A549 (cell line): ENCODE results near the gene PSMG1. TPM values are rescaled to one million over a fixed set of nuclear protein-coding genes. Genes with fewer than 3 reads are reported as not detected.

Experiments used
- ATAC-seq, 2 experiments: fragments of 200-7000 bp in 1 of 2; fragments of >200 bp in 1 of 2; cut with Nextera tagmentation in 1 of 2; cut with Tn5 transposase in 1 of 2; 3 replicates each; pipeline versions ENCODE4 v1.8.0 to v1.9.1; 2018 to 2020; ENCODE audit warnings: mild to moderate bottlenecking in 1 of 2, moderate library complexity in 1 of 2
- CTCF ChIA-PET: fragments of 300-600 bp; sonication (Branson Sonifier 250); formaldehyde crosslinking; extraction: SDS; loops from one replicate; lab custom pipeline; 2021; ENCODE audit warnings: antibody characterized with exemption, inconsistent platforms; lab: Yijun Ruan, JAX
- POLR2A ChIA-PET: fragments of 350-600 bp; formaldehyde crosslinking; extraction: SDS; loops from one replicate; lab custom pipeline; 2021; ENCODE audit warnings: antibody characterized with exemption, inconsistent platforms; lab: Yijun Ruan, JAX
- DNase-seq, 2 experiments: peaks; one replicate each; pipeline versions ENCODE4 v3.0.0 to v3.0.0-alpha.2; 2011 to 2016; ENCODE audit warnings: low read depth in 1 of 2, low spot score in 1 of 2
- FAIRE-seq: peaks from 2 replicates; lab custom pipeline; 2011; peaks lifted over from hg19 to GRCh38; lab: Jason Lieb, UNC
- H3K27ac ChIP-seq, 2 experiments: fragments of >200 bp; sonication (Bioruptor Twin); formaldehyde crosslinking; 3 replicates each; pipeline ENCODE4 v1.5.1; 2016 to 2017
- H3K4me1 ChIP-seq: fragments of >200 bp; sonication (Bioruptor Twin); formaldehyde crosslinking; 3 replicates; pipeline ENCODE4 v1.6.1; 2016
- H3K4me2 ChIP-seq: fragments of >200 bp; sonication (Bioruptor Twin); formaldehyde crosslinking; 3 replicates; pipeline ENCODE4 v1.6.1; 2016
- H3K4me3 ChIP-seq: fragments of >200 bp; sonication (Bioruptor Twin); formaldehyde crosslinking; 3 replicates; pipeline ENCODE4 v1.5.1; 2016
- H3K9me3 ChIP-seq: fragments of >200 bp; sonication (Bioruptor Twin); formaldehyde crosslinking; 3 replicates; pipeline ENCODE4 v1.6.1; 2016
- BHLHE40 ChIP-seq: IDR thresholded peaks from 2 replicates; pipeline ENCODE4 v1.6.1; 2012; ENCODE audit warnings: low read depth, low read length, inconsistent platforms
- CBX2 ChIP-seq: fragments of 200-600 bp; sonication (generic); IDR thresholded peaks from 2 replicates; pipeline ENCODE4 v1.6.1; 2016; ENCODE audit warnings: low read depth, mild to moderate bottlenecking, borderline replicate concordance
- CHD2 ChIP-seq: fragments of 150-350 bp; IDR thresholded peaks from 2 replicates; pipeline ENCODE4 v1.6.1; 2014; ENCODE audit warnings: low read length; ENCODE audit not compliant: partially characterized antibody
- EHMT2 ChIP-seq: fragments of 200-600 bp; sonication (generic); IDR thresholded peaks from 2 replicates; pipeline ENCODE4 v1.6.1; 2016; ENCODE audit warnings: antibody characterized with exemption, low read depth, mild to moderate bottlenecking, moderate library complexity
- EP300 ChIP-seq, 2 experiments: fragments of >200 bp; sonication (Bioruptor Twin); formaldehyde crosslinking; IDR thresholded peaks; 2 replicates in 1 of 2; 3 replicates in 1 of 2; pipeline ENCODE4 v1.6.1; 2016 to 2017
- ESRRA ChIP-seq: fragments of 150-350 bp; IDR thresholded peaks from 2 replicates; pipeline ENCODE4 v1.6.1; 2014; ENCODE audit warnings: mild to moderate bottlenecking, low read length, borderline replicate concordance
- FOSL2 ChIP-seq, 2 experiments: fragments of 450-650 bp in 1 of 2; fragments of >200 bp in 1 of 2; sonication (Bioruptor Twin) in 1 of 2; formaldehyde crosslinking; IDR thresholded peaks; 2 replicates each; pipeline versions ENCODE4 v1.5.0 to v1.6.1; 2016 to 2020; ENCODE audit warnings: mild to moderate bottlenecking in 1 of 2, moderate library complexity in 1 of 2
- GATA3 ChIP-seq: IDR thresholded peaks from 2 replicates; pipeline ENCODE4 v1.6.1; 2012; ENCODE audit warnings: borderline replicate concordance
- HDAC2 ChIP-seq: fragments of 200-600 bp; sonication (generic); IDR thresholded peaks from 2 replicates; pipeline ENCODE4 v1.6.1; 2016
- HEYL ChIP-seq: fragments of 250-450 bp; sonication (Bioruptor Pico); IDR thresholded peaks from 2 replicates; pipeline ENCODE4 v1.8.0; 2021; ENCODE audit warnings: mild to moderate bottlenecking, moderate library complexity
- HOXB5 ChIP-seq: fragments of 250-450 bp; sonication (Bioruptor Pico); IDR thresholded peaks from 2 replicates; pipeline ENCODE4 v1.5.0; 2020; ENCODE audit warnings: mild to moderate bottlenecking, moderate library complexity
- JUN ChIP-seq, 2 experiments: fragments of >200 bp; sonication (Bioruptor Twin); formaldehyde crosslinking; IDR thresholded peaks; 2 replicates in 1 of 2; 3 replicates in 1 of 2; pipeline ENCODE4 v1.6.1; 2016 to 2017
- JUNB ChIP-seq: fragments of >200 bp; sonication (Bioruptor Twin); formaldehyde crosslinking; IDR thresholded peaks from 2 replicates; pipeline ENCODE4 v1.6.1; 2016
- KDM1A ChIP-seq: fragments of 200-600 bp; sonication (generic); IDR thresholded peaks from 2 replicates; pipeline ENCODE4 v1.6.1; 2016; ENCODE audit warnings: low read depth, mild to moderate bottlenecking
- KDM5A ChIP-seq: fragments of 200-600 bp; sonication (generic); IDR thresholded peaks from 2 replicates; pipeline ENCODE4 v1.6.1; 2016; ENCODE audit warnings: antibody characterized with exemption, mild to moderate bottlenecking
- MAFK ChIP-seq: fragments of 450-650 bp; IDR thresholded peaks from 2 replicates; pipeline ENCODE4 v1.6.1; 2014; ENCODE audit not compliant: partially characterized antibody
- MYC ChIP-seq: IDR thresholded peaks from 2 replicates; pipeline ENCODE4 v1.6.1; 2012; ENCODE audit warnings: mild to moderate bottlenecking, inconsistent platforms, low read length, improper control_type of control experiment, borderline replicate concordance
- NFE2L2 ChIP-seq: fragments of 150-350 bp; conservative IDR thresholded peaks from 2 replicates; pipeline ENCODE4 v1.6.1; 2014; ENCODE audit warnings: low read length
- NPAS2 ChIP-seq: fragments of 250-450 bp; sonication (Bioruptor Pico); IDR thresholded peaks from 2 replicates; pipeline ENCODE4 v1.8.0; 2022; ENCODE audit warnings: mild to moderate bottlenecking, moderate library complexity, borderline replicate concordance
- PHF8 ChIP-seq: fragments of 200-600 bp; sonication (generic); IDR thresholded peaks from 2 replicates; pipeline ENCODE4 v1.6.1; 2016; ENCODE audit warnings: low read depth, mild to moderate bottlenecking, antibody characterized with exemption, moderate library complexity, borderline replicate concordance
- RCOR1 ChIP-seq: fragments of 150-350 bp; IDR thresholded peaks from 2 replicates; pipeline ENCODE4 v1.6.1; 2014; ENCODE audit warnings: antibody characterized with exemption, low read length, low read depth
- RFX5 ChIP-seq: fragments of 450-650 bp; IDR thresholded peaks from 2 replicates; pipeline ENCODE4 v1.7.1; 2014; ENCODE audit warnings: antibody characterized with exemption, mild to moderate bottlenecking, moderate library complexity
- RNF2 ChIP-seq: fragments of 200-600 bp; sonication (generic); IDR thresholded peaks from 2 replicates; pipeline ENCODE4 v1.6.1; 2016; ENCODE audit warnings: low read depth, mild to moderate bottlenecking, antibody characterized with exemption, moderate library complexity, borderline replicate concordance
- SREBF2 ChIP-seq: fragments of 450-650 bp; IDR thresholded peaks from 2 replicates; pipeline ENCODE4 v1.6.1; 2014; ENCODE audit warnings: mild to moderate bottlenecking, moderate library complexity
- ZC3H11A ChIP-seq: fragments of 450-650 bp; IDR thresholded peaks from 2 replicates; pipeline ENCODE4 v1.6.1; 2014; ENCODE audit warnings: antibody characterized with exemption, mild to moderate bottlenecking
- ZFP36 ChIP-seq: fragments of 450-650 bp; IDR thresholded peaks from 2 replicates; pipeline ENCODE4 v1.6.1; 2014; ENCODE audit warnings: borderline replicate concordance; ENCODE audit not compliant: partially characterized antibody
- ZSCAN20 ChIP-seq: fragments of 250-450 bp; sonication (Bioruptor Pico); IDR thresholded peaks from 2 replicates; pipeline ENCODE4 v1.8.0; 2022; ENCODE audit warnings: mild to moderate bottlenecking, moderate library complexity
- WGBS: methylation state at CpG from one replicate; pipeline ENCODE4 v1.1.6; 2017; ENCODE audit errors: missing lambda C conversion rate; 5-methylcytosine and 5-hydroxymethylcytosine counted together
- polyA plus RNA-seq, 4 experiments: library from polyadenylated mRNA; depleted of rRNA in 3 of 4; stranded (reverse); fragments of >200 nt; fragmentation: RNase III in 1 of 4; extraction: RNeasy Plus Mini Kit Qiagen cat#74134 plus additional on column Dnase treatment in 1 of 4; gene quantifications; 2 replicates in 3 of 4; 3 replicates in 1 of 4; pipeline ENCODE4 v1.2.3, GENCODE V29; 2011 to 2017
- TF ChIP-seq, protein P1 (sequence below): fragments of 250-450 bp; sonication (Bioruptor Pico); IDR thresholded peaks from 2 replicates; pipeline ENCODE4 v1.5.0; 2021; ENCODE audit warnings: mild to moderate bottlenecking, moderate library complexity, borderline replicate concordance
- TF ChIP-seq, protein P2 (sequence below): IDR thresholded peaks from 2 replicates; pipeline ENCODE4 v1.6.1; 2012; ENCODE audit warnings: low read depth, borderline replicate concordance

The PSMG1 gene
- polyA plus RNA-seq, 2 of the 4 experiments (the other 2 are of a cell fraction) = 95.8 to 96.0 TPM

DNA sequence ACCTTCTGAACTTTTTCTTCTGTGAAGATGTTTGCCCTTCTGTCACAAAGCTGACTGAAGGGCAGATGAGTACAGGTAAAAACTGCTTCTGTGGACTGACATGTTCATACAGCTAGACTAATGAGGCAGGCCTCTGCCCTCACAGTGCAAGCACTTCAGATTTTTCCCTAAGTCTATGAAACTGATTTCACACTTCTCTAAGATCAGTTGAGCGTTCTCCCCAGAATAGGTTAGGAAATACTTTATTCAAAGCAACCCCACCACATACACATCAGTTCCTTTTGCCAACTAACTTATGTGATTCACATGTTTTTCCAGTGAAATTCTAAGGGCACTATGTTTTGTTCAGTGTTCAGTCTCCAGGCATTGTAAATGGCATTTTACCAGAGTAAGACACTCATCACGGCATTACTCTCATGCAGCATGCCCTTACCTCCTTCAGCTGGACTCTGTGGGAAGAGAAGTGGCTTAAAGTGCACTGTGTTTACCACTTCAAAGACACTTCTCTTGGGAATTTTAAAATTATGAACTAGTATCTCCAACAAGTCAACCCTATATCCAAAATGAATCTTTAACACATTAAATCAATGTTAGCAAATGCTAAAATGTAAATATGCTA lies 5.4 kb upstream of the PSMG1 start:
- 90% methylated on average over 2 of the region's 2 CpGs for WGBS
- DNase-seq = no peak
- ChIA-PET POLR2A (interaction anchor here (0.5 kb wide), 1 partner anchor 62 kb away, joined by 3 read pairs; no protein-coding TSS in a partner anchor), CTCF (no interaction called here)
- H3K27ac ChIP-seq = no peak overlapping the region
- ATAC-seq = no peak
- TF ChIP-seq ZSCAN20 (CRISPR knock-in tag) = no peak
- no peak for TF ChIP-seq CHD2
- no peak for TF ChIP-seq ZFP36
- TF ChIP-seq HOXB5 (CRISPR knock-in tag) = no peak
- no peak for TF ChIP-seq MYC
- TF ChIP-seq FOSL2 (IDR thresholded peaks at IDR 0.05) = no peak
- TF ChIP-seq FOSL2 (CRISPR knock-in tag; IDR thresholded peaks at IDR 0.05) = no peak
- TF ChIP-seq, protein P1, sequence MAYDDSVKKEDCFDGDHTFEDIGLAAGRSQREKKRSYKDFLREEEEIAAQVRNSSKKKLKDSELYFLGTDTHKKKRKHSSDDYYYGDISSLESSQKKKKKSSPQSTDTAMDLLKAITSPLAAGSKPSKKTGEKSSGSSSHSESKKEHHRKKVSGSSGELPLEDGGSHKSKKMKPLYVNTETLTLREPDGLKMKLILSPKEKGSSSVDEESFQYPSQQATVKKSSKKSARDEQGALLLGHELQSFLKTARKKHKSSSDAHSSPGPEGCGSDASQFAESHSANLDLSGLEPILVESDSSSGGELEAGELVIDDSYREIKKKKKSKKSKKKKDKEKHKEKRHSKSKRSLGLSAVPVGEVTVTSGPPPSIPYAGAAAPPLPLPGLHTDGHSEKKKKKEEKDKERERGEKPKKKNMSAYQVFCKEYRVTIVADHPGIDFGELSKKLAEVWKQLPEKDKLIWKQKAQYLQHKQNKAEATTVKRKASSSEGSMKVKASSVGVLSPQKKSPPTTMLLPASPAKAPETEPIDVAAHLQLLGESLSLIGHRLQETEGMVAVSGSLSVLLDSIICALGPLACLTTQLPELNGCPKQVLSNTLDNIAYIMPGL (CRISPR knock-in tag) = no peak
- no peak for TF ChIP-seq CBX2
- TF ChIP-seq RCOR1 = no peak
- TF ChIP-seq ESRRA = no peak
- TF ChIP-seq HDAC2 = no peak
- no peak for TF ChIP-seq EHMT2
- TF ChIP-seq, protein P2, sequence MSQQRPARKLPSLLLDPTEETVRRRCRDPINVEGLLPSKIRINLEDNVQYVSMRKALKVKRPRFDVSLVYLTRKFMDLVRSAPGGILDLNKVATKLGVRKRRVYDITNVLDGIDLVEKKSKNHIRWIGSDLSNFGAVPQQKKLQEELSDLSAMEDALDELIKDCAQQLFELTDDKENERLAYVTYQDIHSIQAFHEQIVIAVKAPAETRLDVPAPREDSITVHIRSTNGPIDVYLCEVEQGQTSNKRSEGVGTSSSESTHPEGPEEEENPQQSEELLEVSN = no peak
- TF ChIP-seq HEYL (CRISPR knock-in tag) = no peak
- no peak for TF ChIP-seq KDM1A
- TF ChIP-seq SREBF2 = no peak
- TF ChIP-seq NPAS2 (CRISPR knock-in tag) = no peak
- TF ChIP-seq KDM5A = no peak
- H3K4me2 ChIP-seq = no peak overlapping the region
- no peaks in the 10 kb centered on the region for H3K9me3 ChIP-seq
- FAIRE-seq = no peak
- H3K4me3 ChIP-seq = no peak overlapping the region
- H3K4me1 ChIP-seq = 0 out of 3 replicates have a peak, but pooled peaks cover 3% of the 10 kb centered on the region

DNA sequence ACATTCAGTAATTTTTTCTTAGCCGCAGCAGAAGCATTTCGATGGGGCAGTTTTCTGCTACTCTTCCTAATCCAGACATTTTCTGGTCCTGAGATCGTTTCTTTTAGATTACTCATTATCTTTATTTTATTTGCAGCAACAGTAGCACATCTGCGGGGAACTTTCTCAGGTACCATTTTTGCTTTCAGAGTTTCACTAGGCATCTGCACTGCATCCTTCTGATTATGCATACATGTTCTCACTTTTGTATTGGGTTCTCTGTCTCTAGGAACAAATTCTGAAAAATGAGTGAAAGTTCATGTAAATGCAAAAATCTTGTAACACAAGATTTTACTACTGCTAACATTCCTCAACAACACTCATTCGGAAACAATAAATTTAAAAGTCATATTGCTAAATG lies 3.9 kb upstream of the PSMG1 start:
- 88% methylated on average over 5 of the region's 5 CpGs for WGBS
- FAIRE-seq (no peak), ATAC-seq (no peak), DNase-seq (no peak)
- TF ChIP-seq GATA3 = no peak
- no peak for TF ChIP-seq HEYL (CRISPR knock-in tag)
- TF ChIP-seq NFE2L2 = no peak
- no peak for TF ChIP-seq PHF8
- ChIA-PET CTCF (no interaction called here), POLR2A (no interaction called here)
- H3K4me2 ChIP-seq = no peak overlapping the region
- 0 out of 3 replicates have a peak, but pooled peaks cover 3% of the 10 kb centered on the region for H3K4me1 ChIP-seq
- H3K9me3 ChIP-seq = no peaks in the 10 kb centered on the region
- H3K27ac ChIP-seq = no peak overlapping the region
- no peak overlapping the region for H3K4me3 ChIP-seq

DNA sequence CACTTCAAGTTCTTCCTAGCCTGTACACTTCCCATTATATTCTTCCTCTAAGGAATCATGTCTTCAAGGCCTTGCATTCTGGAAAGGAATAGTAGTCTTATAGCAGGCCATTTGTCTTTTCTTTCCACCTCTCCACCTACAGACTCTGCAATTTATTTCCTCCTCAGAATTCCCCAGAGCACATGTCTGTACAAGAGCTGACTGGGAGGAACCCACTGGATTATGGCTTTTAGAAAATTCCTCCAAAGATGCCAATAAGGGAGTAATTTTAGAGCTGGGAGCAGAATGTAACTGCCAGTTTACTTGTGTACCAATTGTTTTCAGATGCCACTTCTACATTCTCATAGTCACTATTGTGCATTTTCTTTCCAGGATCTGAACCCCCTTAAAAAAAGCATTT lies 3.4 kb upstream of the PSMG1 start:
- H3K4me1 ChIP-seq = 0 out of 3 replicates have a peak, but pooled peaks cover 4% of the 10 kb centered on the region
- TF ChIP-seq, protein P2 = no peak
- TF ChIP-seq HOXB5 (CRISPR knock-in tag) (no peak), RFX5 (no peak), ZC3H11A (no peak), KDM5A (no peak), HDAC2 (no peak), MAFK (no peak), NPAS2 (CRISPR knock-in tag) (no peak), RCOR1 (no peak), BHLHE40 (no peak), RNF2 (no peak), ZSCAN20 (CRISPR knock-in tag) (no peak), JUN (IDR thresholded peaks at IDR 0.05) (no peak), EP300 (IDR thresholded peaks at IDR 0.05) (no peak), NFE2L2 (no peak), JUNB (no peak)

More for the DNA sequence above, 3.4 kb upstream of the PSMG1 start:
- H3K4me3 ChIP-seq = no peak overlapping the region
- H3K4me2 ChIP-seq = no peak overlapping the region
- ChIA-PET POLR2A (no interaction called here), CTCF (no interaction called here)
- FAIRE-seq = no peak
- no peak for ATAC-seq
- H3K9me3 ChIP-seq = no peaks in the 10 kb centered on the region
- no peak for DNase-seq
- no peak overlapping the region for H3K27ac ChIP-seq
